Suprapubic skin (tissue), 3 donors: ENCODE data around the gene RERE.

ENCODE experiments used
- CTCF ChIP-seq, 2 donors: fragments of 200-600 bp in 1 of 2; fragments of 450-650 bp in 1 of 2; sonication (generic) in 1 of 2; IDR thresholded peaks; one replicate each; pipeline ENCODE4 v1.5.1; 2016 to 2019; ENCODE audit warnings: antibody characterized with exemption in 2 of 2, mild to moderate bottlenecking in 1 of 2, moderate library complexity in 1 of 2
- POLR2A ChIP-seq, 2 donors: fragments of 450-650 bp; IDR thresholded peaks; one replicate each; pipeline ENCODE4 v1.6.1; 2017; ENCODE audit warnings: antibody characterized with exemption in 2 of 2, mild to moderate bottlenecking in 2 of 2, moderate library complexity in 2 of 2

DNA sequence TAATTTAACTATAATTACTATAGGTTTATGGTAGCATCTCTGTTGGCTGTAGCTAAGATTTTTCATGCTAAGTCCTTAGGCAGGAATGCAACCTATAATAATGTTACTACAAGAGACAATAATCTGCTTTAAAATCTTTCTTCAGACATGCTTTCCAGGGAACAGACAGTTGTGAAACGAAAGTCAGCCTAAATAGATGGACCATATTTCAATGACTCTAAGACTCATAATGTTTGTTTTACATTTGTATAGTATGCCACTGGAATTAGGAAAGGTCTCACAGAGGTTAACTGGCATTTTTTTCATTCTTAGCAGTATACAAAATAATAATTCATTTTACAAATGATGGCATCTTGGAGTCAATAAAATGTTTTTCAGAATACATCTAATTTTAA, 8.1 kb downstream of the RERE start:
- TF ChIP-seq CTCF (IDR thresholded peaks at IDR 0.05): no peak
- TF ChIP-seq POLR2A (IDR thresholded peaks at IDR 0.05): no peak
